ENCODE results near the gene SPOCK1.

SPOCK1 gene

DNA sequence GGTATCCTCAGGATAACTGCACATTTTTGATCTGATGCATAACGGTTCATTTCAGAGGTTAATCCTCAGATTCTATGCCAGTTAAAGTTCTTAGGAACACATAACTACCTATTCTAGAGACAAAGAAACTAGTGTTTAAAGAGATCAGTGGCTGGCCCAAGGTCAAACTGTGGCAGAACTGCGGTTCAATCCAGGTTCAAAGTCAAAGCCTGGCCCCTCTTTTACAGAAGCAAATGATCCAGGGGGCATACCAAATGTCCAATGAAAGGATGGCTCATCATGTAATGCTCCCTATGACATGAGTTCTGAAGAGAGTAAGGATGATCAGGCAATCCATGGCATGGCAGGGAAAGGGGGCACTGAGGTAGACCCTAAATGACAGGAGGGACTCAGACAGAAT is 283.3 kb downstream of the SPOCK1 start:
- no peak for DNase-seq

DNA sequence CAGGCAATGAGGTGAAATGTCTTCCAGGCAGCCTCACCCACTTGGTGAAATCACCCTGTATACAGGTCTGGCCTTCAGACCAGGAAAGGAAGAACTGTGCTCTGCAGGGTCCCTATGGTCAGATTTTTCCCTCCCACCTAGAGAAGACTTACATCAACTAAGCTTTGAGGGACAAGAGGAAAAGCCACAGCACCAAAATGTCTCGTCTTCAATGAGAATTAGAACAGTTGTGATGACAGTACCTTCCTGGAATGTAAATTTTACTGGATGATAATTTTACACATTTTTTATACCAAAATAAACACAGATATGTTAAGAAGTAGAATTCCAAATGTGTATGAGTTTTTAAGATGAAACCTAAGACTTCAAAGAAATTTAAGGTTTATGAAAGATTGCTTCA is 283.9 kb downstream of the SPOCK1 start:
- no peak for DNase-seq

DNA sequence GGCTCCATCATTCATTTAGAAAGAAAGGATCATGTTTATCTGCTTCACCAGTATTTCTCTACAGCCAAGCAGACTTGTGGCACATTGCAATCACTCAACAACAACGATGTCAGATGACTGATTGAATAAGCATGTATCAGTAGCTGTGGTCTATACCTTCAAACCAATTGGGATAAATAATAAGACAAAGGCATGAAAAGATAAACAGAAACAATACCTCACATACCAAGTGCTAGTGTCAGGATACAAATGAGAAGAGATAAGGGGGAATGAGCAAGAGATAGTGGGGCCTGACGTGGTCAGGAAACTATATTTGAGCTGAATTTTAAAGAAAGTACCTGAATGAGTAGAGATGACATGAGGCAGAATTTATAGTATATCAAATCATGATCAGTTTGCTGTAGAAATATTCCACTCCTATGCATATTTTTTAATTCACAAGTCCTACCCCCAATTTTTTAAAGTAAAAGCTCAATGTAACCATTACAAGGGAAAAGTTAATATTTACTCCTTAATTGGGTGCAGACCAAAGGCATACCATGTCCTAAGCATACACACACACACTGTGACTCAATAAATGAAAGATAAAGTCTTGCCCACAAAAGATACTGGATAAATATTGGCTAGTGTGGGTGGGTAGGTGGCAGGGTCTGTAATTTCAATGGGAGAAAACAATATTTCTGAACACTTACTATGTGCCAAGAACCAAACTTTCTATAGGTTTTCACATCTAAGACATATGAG is 284.5 kb downstream of the SPOCK1 start:
- DNase-seq: no peak

DNA sequence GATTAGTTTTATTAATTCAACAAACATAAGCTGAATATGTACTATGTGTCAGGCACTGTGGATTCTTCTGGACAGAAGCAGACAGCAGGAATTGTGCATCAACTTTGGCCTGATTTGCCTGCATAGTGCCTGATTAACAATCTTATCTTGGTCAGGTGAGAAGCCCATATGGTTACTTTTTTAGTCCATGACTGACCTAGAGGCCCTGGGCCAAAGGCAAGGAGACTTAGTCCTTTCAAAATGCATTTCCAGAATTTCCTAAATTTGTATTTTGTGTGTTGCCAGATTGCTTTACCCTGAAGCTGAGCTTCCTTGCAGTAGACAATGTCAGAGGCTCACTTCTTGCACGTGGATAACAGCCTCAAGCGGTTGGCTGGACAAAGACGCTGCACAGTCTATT is 286.7 kb downstream of the SPOCK1 start:
- no peak for DNase-seq

DNA sequence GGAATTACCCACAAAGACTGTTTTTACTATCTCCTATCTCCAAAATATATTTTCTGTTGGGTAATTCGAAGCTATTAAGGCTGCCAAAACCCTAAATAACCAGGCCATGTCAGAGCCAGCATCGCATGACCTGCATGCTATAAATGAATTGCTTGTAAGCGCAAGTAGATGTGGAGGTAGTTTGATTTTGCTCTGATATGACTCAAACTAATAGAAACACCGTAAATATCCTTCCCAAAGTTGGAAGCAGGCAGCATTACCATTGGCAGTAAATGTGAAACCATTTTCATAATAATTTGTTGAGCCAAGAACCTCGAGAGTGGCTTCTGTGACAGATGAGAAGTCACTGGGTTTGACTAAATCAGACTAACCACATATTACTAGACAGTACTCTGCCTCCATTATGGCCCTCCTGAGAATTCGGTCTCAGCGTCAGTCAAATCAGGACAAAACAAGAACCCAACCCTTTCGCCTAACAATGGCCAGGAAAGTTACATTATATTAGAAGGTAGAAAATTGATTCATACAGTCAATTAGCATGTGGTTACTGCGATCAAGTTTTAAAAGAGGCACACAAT is 289.8 kb downstream of the SPOCK1 start:
- DNase-seq: no peak

DNA sequence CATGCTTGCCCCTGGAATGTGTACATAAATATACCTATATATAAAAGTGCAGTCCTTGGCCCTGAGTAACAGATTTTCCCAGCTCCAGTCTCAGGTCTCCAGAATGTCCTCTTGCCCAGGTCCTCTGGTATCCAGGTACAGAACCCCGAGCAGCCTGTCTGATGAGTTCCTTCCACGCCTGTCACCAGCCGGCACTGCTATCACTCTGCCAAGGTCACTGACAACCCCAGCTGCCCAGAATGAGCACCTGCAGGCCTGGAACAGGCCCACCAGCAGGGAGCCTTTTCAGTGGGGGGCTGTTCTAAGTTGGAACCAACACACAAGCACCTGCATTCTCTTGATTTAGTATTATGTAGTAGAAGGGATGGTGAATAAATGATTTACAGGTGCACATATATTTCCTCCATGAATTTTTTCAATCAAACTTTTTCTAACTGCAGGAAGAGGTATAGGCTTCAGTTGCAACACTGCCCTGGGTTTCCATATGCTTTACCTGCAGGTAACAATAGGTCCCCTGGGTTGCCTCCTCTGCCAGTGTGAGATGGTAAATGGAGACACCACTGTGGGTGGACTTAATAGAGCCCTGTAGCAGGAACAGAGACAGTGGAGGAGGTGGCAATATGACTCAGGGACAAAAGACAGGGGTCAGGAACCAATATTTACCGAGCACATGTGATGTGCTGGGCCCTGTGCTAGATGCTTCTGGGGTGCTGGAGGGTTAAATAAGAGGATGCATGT is 291.9 kb downstream of the SPOCK1 start:
- DNase-seq: no peak

DNA sequence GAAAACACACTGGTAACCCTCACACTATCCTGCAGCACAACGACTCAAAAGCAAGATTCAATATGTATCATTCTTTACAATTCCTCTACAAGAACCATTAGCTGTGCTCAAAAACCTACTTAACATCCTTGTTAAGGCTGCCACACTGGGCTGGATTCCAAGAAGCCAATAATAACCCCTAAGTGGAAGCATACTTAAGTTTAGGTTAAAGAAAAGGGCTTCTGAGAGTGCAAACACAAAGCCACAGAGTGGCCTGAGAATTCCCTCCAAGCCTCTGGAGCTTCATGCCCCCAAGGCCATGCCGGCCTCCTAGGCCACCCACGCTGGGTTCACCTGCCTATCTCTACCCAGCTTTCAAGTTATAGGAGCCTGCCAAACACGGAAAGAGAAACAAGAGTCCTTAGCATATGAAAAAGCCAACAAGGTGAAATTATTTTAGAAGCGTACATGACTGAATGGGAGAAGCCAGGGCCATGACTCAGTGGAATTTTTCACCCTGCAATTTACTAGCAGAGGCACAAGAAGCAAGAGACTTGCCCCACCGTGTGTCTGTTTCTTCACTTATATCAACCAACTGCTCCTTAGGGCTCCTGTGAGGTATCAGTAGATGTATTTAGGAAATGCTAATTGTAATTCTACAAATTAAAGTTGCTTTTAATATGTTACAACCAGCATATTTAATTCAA is 293.0 kb downstream of the SPOCK1 start:
- no peak for DNase-seq

DNA sequence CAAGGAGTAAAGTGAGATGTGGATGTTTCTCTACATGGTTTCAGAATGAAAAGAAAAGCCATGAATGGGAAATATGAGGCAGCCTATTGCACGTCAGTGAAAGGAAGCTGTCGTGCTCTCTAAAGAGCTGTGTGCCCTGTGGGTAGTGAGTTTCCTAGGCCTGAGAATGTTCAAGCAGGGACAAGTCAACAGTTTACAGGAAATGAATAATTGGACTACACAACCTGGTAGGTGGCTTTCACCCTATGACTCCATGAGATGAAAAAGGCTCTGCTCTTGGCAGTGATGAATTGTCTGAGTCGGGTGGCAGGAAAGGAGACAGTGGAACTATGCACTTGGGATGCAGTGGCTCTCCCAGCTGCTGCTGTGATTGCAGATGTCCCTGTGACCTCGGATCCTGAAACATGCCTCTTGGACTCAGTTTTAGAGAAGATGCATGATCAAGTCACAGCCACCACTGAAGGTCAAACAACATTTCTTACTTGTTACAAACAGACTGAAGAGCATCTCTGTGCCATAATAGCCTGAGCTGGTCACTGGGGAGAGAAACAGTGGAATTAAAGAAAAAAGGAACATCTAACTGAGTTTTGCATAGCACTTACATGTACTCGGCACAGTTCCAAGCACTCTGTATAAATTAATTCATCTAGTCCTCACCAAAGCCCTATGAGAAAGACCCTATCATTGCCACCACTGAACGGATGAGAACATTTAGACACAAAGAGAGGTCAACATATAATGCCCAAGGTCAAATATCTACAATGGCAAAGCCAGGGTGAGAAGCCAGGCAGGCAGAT is 293.7 kb downstream of the SPOCK1 start:
- no peak for DNase-seq

DNA sequence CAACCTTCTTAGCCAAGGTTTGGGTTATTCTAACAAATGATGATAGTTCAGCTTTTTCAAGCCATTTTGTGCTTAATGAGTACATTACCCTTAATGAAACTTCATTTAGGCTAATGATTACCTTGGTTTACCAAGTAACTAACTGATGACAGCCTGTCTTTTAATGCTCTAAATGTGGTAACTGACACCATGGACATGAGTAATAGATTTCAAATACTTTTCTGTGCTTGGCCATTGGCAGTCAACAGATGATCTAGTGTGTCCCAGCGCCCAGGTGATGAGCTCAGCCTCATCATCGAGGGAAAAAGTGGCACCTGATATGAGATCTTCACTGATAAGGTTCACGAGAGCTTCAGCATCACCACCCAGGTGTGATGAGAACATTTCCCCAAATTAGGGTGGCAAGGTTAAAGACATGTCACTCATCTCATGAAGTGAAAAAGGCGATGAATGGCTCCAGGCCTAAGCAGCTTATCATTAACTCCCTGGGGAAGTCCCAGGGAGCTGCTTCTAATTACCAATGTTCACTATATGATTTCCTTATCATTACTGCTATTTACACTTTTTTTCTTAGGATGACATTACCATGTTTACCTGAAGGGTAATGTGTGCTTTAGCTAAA is 296.0 kb downstream of the SPOCK1 start:
- DNase-seq: no peak

DNA sequence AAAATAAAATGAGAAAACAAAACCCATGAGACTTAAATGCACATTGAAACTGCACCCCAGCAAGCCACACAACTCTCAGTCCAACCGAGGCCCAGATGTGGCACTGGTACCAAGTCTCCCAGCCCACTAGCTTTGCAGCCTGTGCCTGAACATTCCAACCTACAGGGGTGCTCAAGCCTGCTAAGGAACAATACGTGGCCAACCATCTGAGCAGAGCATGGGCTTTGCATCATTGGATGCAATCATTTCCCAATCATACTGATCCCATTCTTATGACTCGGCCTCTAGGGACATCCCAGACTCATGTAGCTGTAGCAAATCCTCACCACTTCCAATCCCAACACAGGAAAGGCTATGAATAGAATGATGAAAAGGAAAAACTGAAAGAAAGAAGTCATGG is 297.2 kb downstream of the SPOCK1 start:
- no peak for DNase-seq

DNA sequence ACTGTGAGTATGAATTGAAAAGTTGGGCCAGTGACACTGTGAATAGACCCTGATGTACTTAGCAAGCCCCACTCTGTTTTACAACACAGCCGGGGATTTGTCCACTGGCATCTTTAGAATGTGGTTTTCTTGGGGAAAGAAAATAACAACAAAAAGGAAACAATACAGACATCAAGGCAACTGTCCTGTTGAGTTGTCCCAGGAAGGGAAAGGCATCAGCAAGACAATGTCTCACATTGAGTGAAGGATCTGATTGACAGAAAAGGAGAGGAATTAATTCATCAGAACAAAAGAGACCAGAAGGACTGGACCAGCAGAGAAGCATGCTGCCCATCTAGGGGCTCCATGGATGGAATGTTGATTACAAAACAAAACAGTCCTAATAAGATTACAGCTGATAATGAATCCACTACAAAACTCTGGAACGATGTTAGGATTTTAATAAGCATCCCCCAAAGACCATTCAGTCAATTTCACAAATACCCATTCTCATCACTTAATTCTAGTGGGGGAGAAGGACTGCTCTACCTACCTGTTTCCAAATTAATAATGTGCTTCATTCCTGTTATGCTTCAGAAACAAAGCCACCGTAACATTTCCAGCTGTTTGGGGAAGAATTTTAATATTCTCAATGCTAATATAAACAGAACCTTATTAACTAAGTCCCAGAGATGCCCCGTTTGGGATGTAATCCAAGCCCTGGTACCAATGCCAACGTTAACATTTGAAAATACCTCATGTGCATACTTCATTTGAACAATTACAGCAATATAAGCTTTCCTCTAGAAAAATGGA is 298.0 kb downstream of the SPOCK1 start:
- no peak for DNase-seq

DNA sequence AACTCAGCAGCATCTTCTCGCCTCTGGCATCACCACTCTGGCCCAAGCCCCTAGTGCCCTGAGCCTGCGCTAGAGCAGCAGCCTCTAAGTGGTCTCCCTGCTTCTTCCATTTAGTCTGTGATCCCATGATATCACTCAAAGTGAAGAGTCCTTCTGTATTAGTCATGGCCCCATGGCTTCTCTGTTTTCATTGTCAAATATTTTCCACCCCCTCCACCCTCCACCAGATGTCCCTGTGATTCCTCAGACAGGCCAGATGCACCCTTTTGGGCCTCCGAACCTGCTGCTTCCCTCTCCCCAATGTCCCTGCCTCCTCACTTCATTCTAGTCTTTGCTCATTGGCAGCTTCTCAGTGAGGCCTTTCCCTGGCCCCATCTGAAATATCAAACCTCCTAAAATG is 299.2 kb downstream of the SPOCK1 start:
- no peak for DNase-seq

DNA sequence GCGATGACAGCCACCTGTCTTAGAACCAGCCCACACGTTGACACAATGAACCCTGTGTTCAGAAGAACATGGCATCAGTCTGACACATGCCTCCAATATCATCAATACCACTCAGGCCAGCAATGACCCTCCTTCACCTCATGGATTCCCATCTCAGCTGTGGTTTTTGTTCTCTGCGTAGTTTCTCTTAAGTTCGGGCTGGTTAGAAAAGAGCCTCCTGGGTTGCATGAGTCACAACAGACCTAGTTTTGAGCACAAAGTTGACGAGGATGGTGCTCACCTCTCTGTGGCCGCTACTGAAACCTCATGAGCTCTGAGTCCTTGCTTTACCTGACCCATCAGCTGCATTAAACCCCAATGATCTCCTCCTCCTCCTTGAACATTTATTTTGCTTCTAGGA is 299.9 kb downstream of the SPOCK1 start:
- DNase-seq: no peak

DNA sequence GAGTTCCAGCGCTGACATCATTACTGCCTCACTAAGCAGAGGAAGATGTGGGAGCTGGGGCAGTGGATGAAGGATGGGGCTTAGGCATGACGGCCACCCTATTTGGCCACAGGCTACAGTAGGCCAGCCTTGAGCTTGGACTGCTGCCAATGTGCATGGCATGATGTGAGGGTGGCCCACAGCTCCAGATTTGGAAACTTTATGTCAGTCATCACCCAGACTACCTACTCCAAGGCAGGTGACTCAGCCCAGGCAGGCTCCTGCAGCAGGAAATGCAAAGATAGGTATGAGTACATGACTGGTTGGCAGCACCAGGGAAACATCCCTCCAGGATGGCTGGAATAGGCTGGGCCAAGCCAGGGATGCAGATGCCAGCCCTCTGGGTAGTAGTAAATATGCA is 303.6 kb downstream of the SPOCK1 start:
- no peak for DNase-seq

DNA sequence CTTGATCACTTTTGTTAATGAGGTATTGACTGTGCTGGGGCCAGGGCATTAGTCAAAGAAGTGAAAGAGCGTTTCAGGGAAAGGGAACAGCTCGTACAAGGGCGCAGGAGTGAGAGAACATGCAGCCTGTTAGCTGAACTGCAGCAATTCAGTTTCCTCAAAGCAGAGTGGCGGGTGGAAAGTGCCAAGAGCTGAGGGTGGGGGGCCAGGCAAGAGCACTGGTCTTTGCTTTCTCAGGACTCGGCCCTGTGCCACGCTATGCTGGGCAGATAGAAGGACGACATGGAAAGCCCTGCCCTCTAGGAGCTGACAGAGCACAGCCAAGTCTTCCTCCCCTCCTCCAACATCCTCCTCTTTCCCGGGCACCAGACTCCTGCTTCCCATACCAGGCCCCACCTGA is 304.8 kb downstream of the SPOCK1 start:
- no peak for DNase-seq

DNA sequence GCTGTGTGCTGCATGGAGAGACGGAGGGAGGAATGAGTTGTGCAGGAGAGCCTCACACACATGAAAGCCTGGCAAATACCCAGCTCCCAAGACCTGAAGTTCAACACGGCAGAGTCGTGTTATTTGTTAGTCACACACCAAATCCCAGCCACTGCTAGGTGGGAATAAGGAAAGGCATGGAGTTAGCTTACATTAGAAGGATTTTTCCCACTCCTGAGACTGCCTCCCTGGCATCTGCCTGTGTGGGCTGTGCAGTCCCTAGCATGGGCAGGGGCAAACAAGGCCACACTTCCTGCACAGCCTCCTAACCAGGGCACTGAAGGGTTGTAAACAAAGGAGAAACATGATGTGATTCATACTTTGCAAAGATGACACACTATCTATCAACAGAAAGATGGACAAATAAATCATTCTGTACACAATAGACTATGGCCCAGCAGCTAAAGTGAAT is 306.8 kb downstream of the SPOCK1 start:
- DNase-seq: no peak

DNA sequence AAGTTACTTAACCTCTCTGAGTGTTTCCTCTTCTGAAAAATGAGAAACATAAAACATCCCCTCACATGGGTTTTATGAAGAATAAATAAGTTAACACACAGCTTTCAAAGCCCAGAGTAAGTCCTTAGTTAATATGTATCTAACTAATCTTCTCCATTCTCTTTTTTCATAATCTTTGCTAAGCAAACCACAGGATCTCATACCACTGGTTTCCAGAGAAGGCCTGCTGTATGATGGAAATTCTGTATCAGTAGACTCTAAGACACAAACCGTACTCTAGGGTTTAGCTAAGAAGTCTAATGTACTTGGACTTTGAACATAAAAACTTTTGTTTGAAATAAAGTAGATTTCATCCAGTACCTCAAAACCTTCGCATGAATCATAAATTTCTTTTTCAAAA is 307.9 kb downstream of the SPOCK1 start:
- no peak for DNase-seq

DNA sequence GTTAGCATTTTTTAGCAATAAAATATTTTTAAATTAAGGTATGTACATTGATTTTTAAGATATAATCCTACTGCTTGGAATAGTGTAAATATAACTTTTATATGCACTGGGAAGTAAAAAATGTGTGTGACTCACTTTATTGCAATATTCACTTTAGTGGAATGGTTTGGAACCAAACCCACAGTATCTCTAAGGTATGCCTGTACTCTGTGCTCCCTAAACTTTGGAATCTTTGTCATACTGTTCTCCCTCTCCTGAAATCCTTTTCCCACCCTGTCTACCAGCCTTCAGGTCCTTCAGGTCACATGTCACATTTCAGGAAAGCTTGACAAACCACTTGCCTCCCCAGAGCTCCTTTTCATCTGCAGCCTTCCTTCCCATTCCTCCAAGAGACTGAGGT is 308.7 kb downstream of the SPOCK1 start:
- DNase-seq: no peak

DNA sequence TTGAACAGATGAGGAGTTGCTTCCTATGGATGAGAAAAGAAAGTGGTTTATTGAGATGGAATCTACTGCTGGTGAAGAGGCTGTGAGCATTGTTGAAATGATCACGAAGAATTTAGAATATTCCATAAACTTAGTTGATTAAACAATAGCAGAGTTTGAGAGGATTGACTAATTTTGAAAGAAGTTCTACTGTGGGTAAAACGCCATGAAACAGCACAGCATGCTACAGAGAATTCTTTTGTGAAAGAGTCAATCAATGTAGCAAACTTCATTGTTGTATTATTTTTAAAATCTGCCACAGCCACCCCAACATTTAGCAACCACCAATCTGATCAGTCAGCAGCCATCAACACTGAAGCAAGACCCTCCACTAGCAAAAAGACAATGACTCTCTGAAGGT is 309.1 kb downstream of the SPOCK1 start:
- no peak for DNase-seq

DNA sequence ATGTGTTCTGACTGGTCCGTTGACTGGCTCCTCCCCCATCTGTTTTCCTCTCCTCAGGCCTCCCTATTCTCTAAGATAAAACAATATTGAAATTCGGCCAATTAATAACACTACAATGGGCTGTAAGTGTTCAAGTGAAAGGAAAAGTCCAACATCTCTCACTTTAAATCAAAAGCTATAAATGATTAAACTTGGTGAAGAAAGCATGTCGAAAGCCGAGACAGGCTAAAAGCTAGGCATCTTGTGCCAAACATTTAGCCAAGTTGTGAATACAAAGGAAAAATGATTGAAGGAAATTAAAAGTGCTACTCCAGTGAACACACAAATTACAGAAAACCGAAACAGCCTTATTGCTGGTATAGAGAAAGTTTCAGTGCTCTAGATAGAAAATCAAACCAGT is 310.6 kb downstream of the SPOCK1 start:
- no peak for DNase-seq

DNA sequence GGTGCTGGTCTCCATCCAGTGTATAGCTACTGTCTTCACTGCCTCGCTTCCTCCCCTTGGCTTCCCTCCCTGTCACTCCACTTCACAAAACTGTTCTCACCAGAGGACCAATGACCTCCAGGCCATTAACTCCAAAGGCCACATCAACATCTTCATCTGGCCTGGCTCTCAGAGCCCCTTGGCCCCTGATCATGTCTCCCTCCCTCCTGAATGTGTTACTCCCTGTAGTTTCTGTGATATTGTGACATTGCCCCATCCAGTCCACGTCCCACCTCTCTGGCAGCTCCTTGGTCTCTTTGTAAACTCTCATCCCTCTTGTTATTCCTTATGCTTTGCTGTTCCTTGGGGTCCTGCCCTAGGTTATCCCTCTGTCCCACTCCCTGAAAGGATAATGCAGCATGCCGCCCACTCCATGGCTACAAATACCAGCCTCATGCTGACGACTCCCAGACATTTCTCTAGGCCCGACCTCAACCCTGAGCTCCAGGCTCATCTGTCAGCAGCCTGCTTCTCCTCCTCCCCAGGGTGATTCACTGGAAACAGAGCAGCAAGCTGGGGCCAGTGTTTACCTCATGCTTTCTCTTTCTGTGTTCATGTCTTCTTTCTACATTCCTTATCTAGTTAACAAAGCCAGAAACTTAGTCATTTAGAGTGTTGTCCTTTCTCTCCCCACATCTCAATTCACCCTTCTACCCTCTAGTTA is 312.2 kb downstream of the SPOCK1 start:
- DNase-seq: no peak
